PFSK-1 (cell line): ENCODE data around the gene HEMK1.

ENCODE experiments used
- FOXP2 ChIP-seq: optimal IDR thresholded peaks from 2 replicates; pipeline ENCODE3; 2011; ENCODE audit warnings: borderline replicate concordance, control low read depth, inconsistent platforms; ENCODE audit not compliant: insufficient read depth; ENCODE audit errors: extremely low read length, extremely low read depth
- POLR2AphosphoS5 ChIP-seq: IDR thresholded peaks from 2 replicates; pipeline ENCODE4 v1.6.1; 2012; ENCODE audit warnings: low read depth, mild to moderate bottlenecking, control low read depth, low read length, moderate library complexity
- REST ChIP-seq, 2 experiments: IDR thresholded peaks; 2 replicates each; pipeline versions ENCODE4 v1.6.1 to v1.8.0; 2011 to 2012; ENCODE audit warnings: low read depth in 2 of 2, low read length in 2 of 2, control low read depth in 1 of 2, inconsistent platforms in 1 of 2, mild to moderate bottlenecking in 1 of 2, moderate library complexity in 1 of 2; ENCODE audit not compliant: insufficient read depth in 1 of 2
- SIN3A ChIP-seq: IDR thresholded peaks from 2 replicates; pipeline ENCODE4 v1.6.1; 2012; ENCODE audit warnings: mild to moderate bottlenecking, low read length, moderate library complexity, borderline replicate concordance; ENCODE audit not compliant: insufficient read depth
- TAF1 ChIP-seq: IDR thresholded peaks from 2 replicates; pipeline ENCODE4 v1.6.1; 2012; ENCODE audit warnings: low read length, control low read depth, borderline replicate concordance; ENCODE audit not compliant: insufficient read depth

DNA sequence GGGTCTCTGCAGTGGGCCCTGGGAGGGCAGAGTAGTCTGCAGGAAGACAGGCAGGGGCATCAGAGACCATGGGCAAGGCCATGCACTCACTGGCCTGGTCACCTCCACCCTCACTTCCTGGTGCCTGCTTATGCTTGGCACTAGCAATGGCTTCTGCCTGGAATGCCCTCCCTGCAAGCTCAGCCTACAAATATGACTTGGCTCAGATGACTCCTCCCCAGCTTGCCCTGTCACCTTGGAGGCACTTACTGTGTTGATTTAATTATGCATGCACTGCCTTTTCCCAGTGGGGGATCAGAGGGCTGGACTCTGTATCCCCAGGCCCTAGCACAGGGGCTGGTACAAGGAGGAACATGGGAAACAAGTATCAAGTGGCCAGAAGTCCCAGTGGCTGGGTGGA lies 9.6 kb upstream of the HEMK1 start:
- TF ChIP-seq POLR2AphosphoS5, result no peak
- no peak for TF ChIP-seq REST (IDR thresholded peaks at IDR 0.05; ENCODE audit: insufficient read depth in 1 of 2, low read depth in 2 of 2, low read length in 2 of 2)
- no peak for TF ChIP-seq TAF1
- TF ChIP-seq FOXP2, result no peak
- no peak for TF ChIP-seq SIN3A
